Smooth muscle cell (in vitro differentiated cells): ENCODE data around the gene ATAD1. TPM values are rescaled to one million over a fixed set of nuclear protein-coding genes. Genes with fewer than 3 reads are reported as not detected.
"Not testable (repeated sequence)": the region's sequence is repeated elsewhere in the genome, so short reads cannot be mapped to it uniquely, and the experiment has no call there.

Experiments used
- DNase-seq: peaks from one replicate; lab custom pipeline; 2025; ENCODE audit not compliant: unreplicated experiment; lab: John Stamatoyannopoulos, UW
- H2AFZ ChIP-seq: fragments of 200-600 bp; sonication (generic); 2 replicates; pipeline ENCODE4 v1.6.0; 2016; ENCODE audit warnings: antibody characterized with exemption, low read depth, mild to moderate bottlenecking
- H3F3A ChIP-seq: fragments of 200-600 bp; sonication (generic); 2 replicates; pipeline ENCODE4 v1.6.0; 2017; ENCODE audit warnings: antibody characterized with exemption, low read depth
- H3K27ac ChIP-seq: fragments of 200-600 bp; sonication (generic); 2 replicates; pipeline ENCODE4 v1.5.1; 2016; ENCODE audit warnings: low read depth, mild to moderate bottlenecking
- H3K27me3 ChIP-seq: fragments of 200-600 bp; sonication (generic); 2 replicates; pipeline ENCODE4 v1.6.1; 2016; ENCODE audit warnings: low read depth, mild to moderate bottlenecking
- H3K36me3 ChIP-seq: fragments of 200-600 bp; sonication (generic); 2 replicates; pipeline ENCODE4 v1.5.1; 2016; ENCODE audit warnings: low read depth
- H3K4me1 ChIP-seq: fragments of 200-600 bp; sonication (generic); 2 replicates; pipeline ENCODE4 v1.5.1; 2016; ENCODE audit warnings: low read depth
- H3K4me2 ChIP-seq: fragments of 200-600 bp; sonication (generic); 2 replicates; pipeline ENCODE4 v1.6.0; 2016; ENCODE audit warnings: mild to moderate bottlenecking
- H3K4me3 ChIP-seq: fragments of 200-600 bp; sonication (generic); 2 replicates; pipeline ENCODE4 v1.5.1; 2016; ENCODE audit warnings: mild to moderate bottlenecking
- H3K79me2 ChIP-seq: fragments of 200-600 bp; sonication (generic); 2 replicates; pipeline ENCODE4 v1.6.0; 2016; ENCODE audit warnings: low read depth, mild to moderate bottlenecking
- H3K9ac ChIP-seq: fragments of 200-600 bp; sonication (generic); 2 replicates; pipeline ENCODE4 v1.6.0; 2016; ENCODE audit warnings: low read depth
- H3K9me3 ChIP-seq: fragments of 200-600 bp; sonication (generic); replicated peaks from 2 replicates; pipeline ENCODE4 v1.5.1; 2016; ENCODE audit warnings: low read depth
- H4K20me1 ChIP-seq: fragments of 200-600 bp; sonication (generic); 2 replicates; pipeline ENCODE4 v1.6.0; 2016; ENCODE audit warnings: low read depth
- CTCF ChIP-seq: fragments of 200-600 bp; sonication (generic); IDR thresholded peaks from 2 replicates; pipeline ENCODE4 v1.5.1; 2017; ENCODE audit warnings: borderline replicate concordance, mild to moderate bottlenecking, antibody characterized with exemption; ENCODE audit not compliant: insufficient read depth, poor library complexity, severe bottlenecking
- WGBS: methylation state at CpG from one replicate; pipeline ENCODE4 v1.1.7; 2016; ENCODE audit warnings: low lambda C conversion rate; 5-methylcytosine and 5-hydroxymethylcytosine counted together
- polyA plus RNA-seq: library from polyadenylated mRNA; unstranded; fragments of >200 nt; fragmentation: Nextera tagmentation; extraction: Ambion mirVana; gene quantifications from 2 replicates; pipeline ENCODE4 v1.2.1, GENCODE V29; 2016
- total RNA-seq: library from RNA; depleted of rRNA; stranded (reverse); fragments of >200 nt; gene quantifications from 2 replicates; pipeline ENCODE4 v1.2.3, GENCODE V29; 2014

Gene ATAD1
- total and polyA plus RNA-seq, 2 experiments from 2014 or later, result 38.1 to 71.8 TPM

GRCh38 chr10:87850742-87851205, 32.7 kb upstream of the ATAD1 start:
- Histone ChIP-seq H3K9me3 (no peaks in the 10 kb centered on the region), H3K79me2 (no peaks in the 10 kb centered on the region), H3K36me3 (no peaks in the 10 kb centered on the region), H3K4me3 (no peak overlapping the region), H3K4me2 (no peak overlapping the region), H3K4me1 (no peaks in the 10 kb centered on the region), H3K9ac (no peak overlapping the region), H2AFZ (peak overlapping the region; percentile 75), H3K27me3 (peaks cover 12% of the 10 kb centered on the region), H4K20me1 (no peaks in the 10 kb centered on the region), H3K27ac (no peak overlapping the region), H3F3A (no peaks in the 10 kb centered on the region)
- peak; percentile 56 for TF ChIP-seq CTCF
- no peak for DNase-seq
- WGBS, result 26% methylated on average over 5 of the region's 5 CpGs

GRCh38 chr10:87849001-87849400, 31.0 kb upstream of the ATAD1 start:
- no peak overlapping the region for H2AFZ ChIP-seq
- peaks cover 3% of the 10 kb centered on the region for H3K4me1 ChIP-seq
- H3F3A ChIP-seq, result no peaks in the 10 kb centered on the region
- H4K20me1 ChIP-seq, result no peaks in the 10 kb centered on the region
- H3K27me3 ChIP-seq, result peaks cover 12% of the 10 kb centered on the region
- DNase-seq, result no peak
- no peak overlapping the region for H3K27ac ChIP-seq
- no peaks in the 10 kb centered on the region for H3K79me2 ChIP-seq
- no peak overlapping the region for H3K4me2 ChIP-seq
- no peak for TF ChIP-seq CTCF
- no peaks in the 10 kb centered on the region for H3K9me3 ChIP-seq
- H3K9ac ChIP-seq, result no peak overlapping the region
- no peaks in the 10 kb centered on the region for H3K36me3 ChIP-seq
- no peak overlapping the region for H3K4me3 ChIP-seq

- H3K27me3 ChIP-seq, result peaks cover 12% of the 10 kb centered on the region
- H3K9ac ChIP-seq, result no peak overlapping the region
- no peak overlapping the region for H3K4me2 ChIP-seq
- no peak overlapping the region for H2AFZ ChIP-seq
- no peaks in the 10 kb centered on the region for H3K36me3 ChIP-seq
- H4K20me1 ChIP-seq, result no peaks in the 10 kb centered on the region
- H3K9me3 ChIP-seq, result no peaks in the 10 kb centered on the region
- peaks cover 7% of the 10 kb centered on the region for H3K4me1 ChIP-seq
- H3K27ac ChIP-seq, result no peak overlapping the region
- H3K79me2 ChIP-seq, result no peaks in the 10 kb centered on the region
- TF ChIP-seq CTCF, result no peak
- no peak overlapping the region for H3K4me3 ChIP-seq
- H3F3A ChIP-seq, result no peaks in the 10 kb centered on the region
- no peak for DNase-seq
Observed at GRCh38 chr10:87847550-87847949, 29.5 kb upstream of the ATAD1 start.

GRCh38 chr10:87846711-87847110, 28.7 kb upstream of the ATAD1 start:
- H2AFZ ChIP-seq, H3K9me3 ChIP-seq, DNase-seq, H3K4me1 ChIP-seq, H3K36me3 ChIP-seq, H3F3A ChIP-seq, H3K4me3 ChIP-seq, H4K20me1 ChIP-seq, H3K79me2 ChIP-seq: not testable (repeated sequence)
- Histone ChIP-seq H3K4me2 (peak overlapping the region; percentile 58), H3K27me3 (peaks cover 12% of the 10 kb centered on the region), H3K9ac (peak overlapping the region; percentile 52), H3K27ac (peak overlapping the region; percentile 96)
- WGBS, result 95% methylated on average over 8 of the region's 8 CpGs
